ENCODE data around the gene TRIM66.
A peak's percentile ranks its signal among the peaks of the same experiment; 100 is the strongest.
"Not testable (repeated sequence)": the region's sequence is repeated elsewhere in the genome, so short reads cannot be mapped to it uniquely, and the experiment has no call there.

Gene TRIM66

GRCh38 chr11:8690374-8691342 lies 8.2 kb upstream of the TRIM66 start:
- DNase-seq (ENCODE audit: low spot score), result no peak

- DNase-seq (ENCODE audit: low spot score), result no peak
Observed at GRCh38 chr11:8689726-8690255, 7.3 kb upstream of the TRIM66 start.

- DNase-seq (ENCODE audit: low spot score), result peak; percentile 91
Observed at GRCh38 chr11:8688414-8689362, 6.2 kb upstream of the TRIM66 start.

- DNase-seq (ENCODE audit: low spot score), result no peak
Observed at GRCh38 chr11:8686325-8686724, 3.9 kb upstream of the TRIM66 start.

- no peak for DNase-seq (ENCODE audit: low spot score)
Observed at GRCh38 chr11:8685820-8686219, 3.4 kb upstream of the TRIM66 start.

- no peak for DNase-seq (ENCODE audit: low spot score)
Observed at GRCh38 chr11:8685306-8685705, 2.8 kb upstream of the TRIM66 start.

GRCh38 chr11:8684600-8685290 lies 2.3 kb upstream of the TRIM66 start:
- no peak for DNase-seq (ENCODE audit: low spot score)

- DNase-seq (ENCODE audit: low spot score), result no peak
Observed at GRCh38 chr11:8683115-8683807, 796 bp upstream of the TRIM66 start.

- no peak for DNase-seq (ENCODE audit: low spot score)
Observed at GRCh38 chr11:8681837-8682302, 595 bp downstream of the TRIM66 start.

- no peak for DNase-seq (ENCODE audit: low spot score)
Observed at GRCh38 chr11:8679006-8679405, 3.5 kb downstream of the TRIM66 start.

- DNase-seq (ENCODE audit: low spot score), result no peak
Observed at GRCh38 chr11:8676458-8676857, 6.0 kb downstream of the TRIM66 start.

- no peak for DNase-seq (ENCODE audit: low spot score)
Observed at GRCh38 chr11:8674859-8675258, 7.6 kb downstream of the TRIM66 start.

GRCh38 chr11:8672346-8672745 lies 10.1 kb downstream of the TRIM66 start:
- no peak for DNase-seq (ENCODE audit: low spot score)

- DNase-seq (ENCODE audit: low spot score), result no peak
Observed at GRCh38 chr11:8671651-8672062, 10.8 kb downstream of the TRIM66 start.

- no peak for DNase-seq (ENCODE audit: low spot score)
Observed at GRCh38 chr11:8671193-8671612, 11.3 kb downstream of the TRIM66 start.

GRCh38 chr11:8670081-8670480 lies 12.4 kb downstream of the TRIM66 start:
- DNase-seq (ENCODE audit: low spot score), result not testable (repeated sequence)

- DNase-seq (ENCODE audit: low spot score), result no peak
Observed at GRCh38 chr11:8665222-8665621, 17.2 kb downstream of the TRIM66 start.

- no peak for DNase-seq (ENCODE audit: low spot score)
Observed at GRCh38 chr11:8661001-8661795, 21.3 kb downstream of the TRIM66 start.

- no peak for DNase-seq (ENCODE audit: low spot score)
Observed at GRCh38 chr11:8658321-8659057, 24.0 kb downstream of the TRIM66 start.

All from HuH-7 (cell line).